ENCODE data around the gene ABTB1.

ABTB1 gene

GRCh38 chr3:127707851-127708411, 35.2 kb downstream of the ABTB1 start:
- DNase-seq: no peak

GRCh38 chr3:127708837-127709236, 36.1 kb downstream of the ABTB1 start:
- DNase-seq: no peak

GRCh38 chr3:127709320-127710060, 36.7 kb downstream of the ABTB1 start:
- no peak for DNase-seq

- DNase-seq: no peak
Observed at GRCh38 chr3:127710155-127710941, 37.6 kb downstream of the ABTB1 start.

- DNase-seq: no peak
Observed at GRCh38 chr3:127711021-127711695, 38.4 kb downstream of the ABTB1 start.

- no peak for DNase-seq
Observed at GRCh38 chr3:127711896-127712295, 39.1 kb downstream of the ABTB1 start.

- DNase-seq: no peak
Observed at GRCh38 chr3:127712461-127712860, 39.7 kb downstream of the ABTB1 start.

GRCh38 chr3:127712881-127713771, 40.4 kb downstream of the ABTB1 start:
- DNase-seq: no peak

GRCh38 chr3:127714125-127714571, 41.4 kb downstream of the ABTB1 start:
- DNase-seq: no peak

GRCh38 chr3:127714866-127715265, 42.1 kb downstream of the ABTB1 start:
- DNase-seq: no peak

GRCh38 chr3:127715532-127715931, 42.8 kb downstream of the ABTB1 start:
- no peak for DNase-seq

- no peak for DNase-seq
Observed at GRCh38 chr3:127716384-127716783, 43.6 kb downstream of the ABTB1 start.

- DNase-seq: no peak
Observed at GRCh38 chr3:127717357-127718244, 44.8 kb downstream of the ABTB1 start.

GRCh38 chr3:127718245-127718915, 45.6 kb downstream of the ABTB1 start:
- DNase-seq: no peak

GRCh38 chr3:127718916-127719290, 46.2 kb downstream of the ABTB1 start:
- DNase-seq: no peak

- no peak for DNase-seq
Observed at GRCh38 chr3:127719369-127719768, 46.6 kb downstream of the ABTB1 start.

- no peak for DNase-seq
Observed at GRCh38 chr3:127720161-127720823, 47.5 kb downstream of the ABTB1 start.

GRCh38 chr3:127720985-127721935, 48.5 kb downstream of the ABTB1 start:
- DNase-seq: no peak
